ENCODE measurements around the gene DLGAP1. TPM values are rescaled to one million over a fixed set of nuclear protein-coding genes. Genes with fewer than 3 reads are reported as not detected.

The DLGAP1 gene
- total RNA-seq, 1 donor from 2014 or later, result 0.05 TPM

DNA sequence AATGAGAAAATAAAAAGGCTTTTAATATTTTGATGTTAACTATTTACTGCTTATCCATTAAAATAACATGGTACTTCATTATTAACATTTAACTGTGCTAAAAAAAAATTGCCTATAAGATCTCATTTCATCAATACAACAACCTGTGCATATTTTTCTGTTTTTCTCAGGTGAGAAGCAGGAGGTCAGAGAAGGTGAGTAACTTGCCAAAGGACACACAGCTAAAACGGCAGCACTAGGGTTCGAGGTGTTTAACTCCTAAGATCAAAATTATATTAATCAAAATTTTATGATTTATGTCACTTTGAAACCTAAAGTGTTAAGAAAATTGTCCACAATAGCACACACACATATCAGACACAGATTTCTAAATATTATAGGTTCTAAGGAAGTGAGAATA lies 639.1 kb downstream of the DLGAP1 start:
- Histone ChIP-seq H3K27me3 (ENCODE audit: low read depth) (no peaks in the 10 kb centered on the region), H3K27ac (replicated peaks) (no peak overlapping the region), H3K36me3 (no peaks in the 10 kb centered on the region), H3K9me3 (replicated peaks) (no peaks in the 10 kb centered on the region), H3K4me3 (no peak overlapping the region), H3K4me1 (no peaks in the 10 kb centered on the region)
- TF ChIP-seq, protein P1, sequence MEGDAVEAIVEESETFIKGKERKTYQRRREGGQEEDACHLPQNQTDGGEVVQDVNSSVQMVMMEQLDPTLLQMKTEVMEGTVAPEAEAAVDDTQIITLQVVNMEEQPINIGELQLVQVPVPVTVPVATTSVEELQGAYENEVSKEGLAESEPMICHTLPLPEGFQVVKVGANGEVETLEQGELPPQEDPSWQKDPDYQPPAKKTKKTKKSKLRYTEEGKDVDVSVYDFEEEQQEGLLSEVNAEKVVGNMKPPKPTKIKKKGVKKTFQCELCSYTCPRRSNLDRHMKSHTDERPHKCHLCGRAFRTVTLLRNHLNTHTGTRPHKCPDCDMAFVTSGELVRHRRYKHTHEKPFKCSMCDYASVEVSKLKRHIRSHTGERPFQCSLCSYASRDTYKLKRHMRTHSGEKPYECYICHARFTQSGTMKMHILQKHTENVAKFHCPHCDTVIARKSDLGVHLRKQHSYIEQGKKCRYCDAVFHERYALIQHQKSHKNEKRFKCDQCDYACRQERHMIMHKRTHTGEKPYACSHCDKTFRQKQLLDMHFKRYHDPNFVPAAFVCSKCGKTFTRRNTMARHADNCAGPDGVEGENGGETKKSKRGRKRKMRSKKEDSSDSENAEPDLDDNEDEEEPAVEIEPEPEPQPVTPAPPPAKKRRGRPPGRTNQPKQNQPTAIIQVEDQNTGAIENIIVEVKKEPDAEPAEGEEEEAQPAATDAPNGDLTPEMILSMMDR (IDR thresholded peaks at IDR 0.05; ENCODE audit: borderline replicate concordance), result no peak
- DNase-seq, result no peak
- intact Hi-C loops (cut with micrococcal nuclease), result no loop called here

DNA sequence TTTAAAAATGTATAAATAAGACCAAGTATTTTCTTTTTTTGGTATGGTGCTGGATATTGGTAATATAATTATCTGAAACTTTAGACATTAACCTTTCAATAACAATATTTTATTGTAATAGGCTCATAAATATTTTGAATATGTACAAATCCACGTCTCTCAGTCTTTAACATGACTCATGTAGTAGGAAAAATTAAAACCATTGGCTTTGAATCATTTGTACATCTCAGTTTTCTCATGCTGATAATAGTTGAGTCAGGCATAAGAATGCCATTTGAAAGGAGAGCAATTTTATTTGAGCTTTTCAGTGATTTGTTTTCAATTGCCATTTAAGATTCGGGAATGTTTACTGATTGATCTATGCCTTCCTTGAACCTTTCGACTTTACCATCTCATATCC lies 640.3 kb downstream of the DLGAP1 start:
- Histone ChIP-seq H3K36me3 (no peaks in the 10 kb centered on the region), H3K9me3 (replicated peaks) (no peaks in the 10 kb centered on the region), H3K27me3 (ENCODE audit: low read depth) (no peaks in the 10 kb centered on the region), H3K4me3 (no peak overlapping the region), H3K27ac (replicated peaks) (no peak overlapping the region), H3K4me1 (no peaks in the 10 kb centered on the region)
- intact Hi-C loops (cut with micrococcal nuclease), result no loop called here
- DNase-seq, result no peak
- TF ChIP-seq, protein P1 (IDR thresholded peaks at IDR 0.05; ENCODE audit: borderline replicate concordance), result no peak

DNA sequence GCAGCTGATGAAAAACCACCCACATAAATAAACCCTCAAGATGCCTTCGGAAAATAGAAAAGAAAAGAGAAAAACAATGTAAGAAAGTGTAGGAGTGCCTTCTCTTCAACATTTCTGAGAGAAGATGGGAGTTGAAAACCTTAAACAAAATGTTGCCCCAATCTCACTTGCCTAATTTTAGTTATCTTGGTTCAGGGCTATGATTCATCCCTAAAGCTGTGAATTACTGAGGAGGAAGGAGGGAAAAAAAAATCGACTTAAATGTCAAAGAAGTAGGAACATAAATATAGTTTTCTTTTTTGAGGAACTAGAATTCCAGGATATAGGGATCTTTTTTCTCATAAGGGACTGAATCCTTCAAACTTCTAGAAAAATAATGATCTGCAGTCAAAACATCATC lies 644.8 kb downstream of the DLGAP1 start:
- no peak overlapping the region for H3K4me3 ChIP-seq
- DNase-seq, result no peak
- H3K27ac ChIP-seq (replicated peaks), result no peak overlapping the region
- H3K9me3 ChIP-seq (replicated peaks), result no peaks in the 10 kb centered on the region
- intact Hi-C loops (cut with micrococcal nuclease), result no loop called here
- H3K36me3 ChIP-seq, result no peaks in the 10 kb centered on the region
- H3K27me3 ChIP-seq (ENCODE audit: low read depth), result no peaks in the 10 kb centered on the region
- TF ChIP-seq, protein P1 (IDR thresholded peaks at IDR 0.05; ENCODE audit: borderline replicate concordance), result no peak
- no peaks in the 10 kb centered on the region for H3K4me1 ChIP-seq

DNA sequence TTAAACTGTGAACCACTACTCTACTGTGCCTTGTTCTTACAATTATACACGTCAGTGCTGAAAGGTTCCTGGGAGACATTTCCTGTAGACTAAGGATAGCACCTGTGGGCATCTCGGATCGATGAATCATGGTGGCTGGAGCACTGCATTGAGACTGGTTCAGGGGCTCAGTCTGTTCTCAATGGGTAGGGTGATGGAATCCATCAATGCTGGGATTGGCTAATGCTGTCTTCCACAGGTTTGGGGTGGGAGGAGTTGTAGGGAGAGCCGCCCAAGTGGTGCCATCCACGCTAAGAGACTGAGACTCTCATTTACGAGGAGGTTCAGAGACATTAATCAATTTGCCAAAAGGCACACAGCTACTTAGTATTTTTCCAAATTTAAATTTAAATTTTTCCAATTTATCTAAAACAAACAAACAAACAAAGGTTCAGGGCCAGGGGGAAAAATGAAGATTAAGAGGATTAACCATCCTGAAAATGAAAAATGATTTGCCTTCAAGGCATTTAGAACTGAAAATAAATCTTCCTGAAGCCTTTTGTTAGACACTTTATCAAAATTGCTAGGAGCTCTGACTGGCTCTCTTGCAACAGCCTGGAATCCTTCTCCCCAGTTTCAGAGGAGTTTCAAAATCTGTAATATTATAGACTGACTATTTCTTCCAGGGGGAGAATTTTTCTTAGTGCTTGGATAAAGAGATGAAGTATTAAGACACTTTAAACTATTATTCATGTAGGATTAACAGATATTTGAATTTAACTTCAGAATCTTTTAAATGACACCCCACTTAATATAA lies 645.9 kb downstream of the DLGAP1 start:
- no peaks in the 10 kb centered on the region for H3K9me3 ChIP-seq (replicated peaks)
- no peak overlapping the region for H3K4me3 ChIP-seq
- H3K27ac ChIP-seq (replicated peaks), result no peak overlapping the region
- H3K27me3 ChIP-seq (ENCODE audit: low read depth), result peaks cover under 1% of the 10 kb centered on the region
- DNase-seq, result no peak
- TF ChIP-seq, protein P1 (IDR thresholded peaks at IDR 0.05; ENCODE audit: borderline replicate concordance), result no peak
- H3K36me3 ChIP-seq, result no peaks in the 10 kb centered on the region
- intact Hi-C loops (cut with micrococcal nuclease), result no loop called here
- H3K4me1 ChIP-seq, result no peaks in the 10 kb centered on the region

DNA sequence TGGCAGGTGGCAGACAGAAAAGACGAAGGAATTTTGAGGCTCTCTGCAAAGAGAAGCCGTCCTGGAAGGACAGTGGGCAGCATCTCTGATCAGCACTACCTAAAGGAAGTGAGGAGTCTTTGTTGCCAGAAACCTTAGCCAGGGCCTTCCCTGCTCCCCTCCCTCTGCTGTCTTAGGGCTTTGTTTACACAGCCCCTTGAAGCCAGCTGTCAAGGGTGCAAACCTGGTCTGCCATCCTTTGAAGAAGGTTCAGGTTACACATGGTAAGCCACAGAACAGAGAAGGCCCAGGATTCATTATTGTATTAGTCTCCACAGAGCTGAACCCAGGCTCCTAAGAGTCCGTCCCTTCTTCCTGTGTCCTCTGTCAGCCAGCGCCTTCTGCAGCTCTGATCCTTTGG lies 648.5 kb downstream of the DLGAP1 start:
- TF ChIP-seq, protein P1 (IDR thresholded peaks at IDR 0.05; ENCODE audit: borderline replicate concordance), result no peak
- no peak overlapping the region for H3K4me3 ChIP-seq
- intact Hi-C loops (cut with micrococcal nuclease), result no loop called here
- no peak for DNase-seq
- H3K36me3 ChIP-seq, result no peaks in the 10 kb centered on the region
- H3K27me3 ChIP-seq (ENCODE audit: low read depth), result peaks cover 9% of the 10 kb centered on the region
- no peaks in the 10 kb centered on the region for H3K9me3 ChIP-seq (replicated peaks)
- H3K27ac ChIP-seq (replicated peaks), result no peak overlapping the region
- no peaks in the 10 kb centered on the region for H3K4me1 ChIP-seq
